Thoracic aorta (tissue), 2 donors: ENCODE measurements around the gene CALCA. TPM values are rescaled to one million over a fixed set of nuclear protein-coding genes. Genes with fewer than 3 reads are reported as not detected.

Source experiments
- ATAC-seq: fragments of 150-250 bp; one replicate; pipeline ENCODE4 v1.8.0; 2017; ENCODE audit warnings: low read depth; ENCODE audit not compliant: insufficient number of reproducible peaks, low FRiP score
- DNase-seq: peaks from one replicate; pipeline ENCODE4 v3.0.0-alpha.2; 2020; ENCODE audit warnings: low spot score
- H3K27ac ChIP-seq, 2 donors: fragments of 200-600 bp; sonication (generic); 1 replicate in 1 of 2; 2 replicates in 1 of 2; pipeline ENCODE4 v1.5.1; 2016; ENCODE audit warnings: mild to moderate bottlenecking in 2 of 2, moderate library complexity in 2 of 2
- H3K27me3 ChIP-seq: fragments of 200-600 bp; sonication (generic); replicated peaks from 2 replicates; pipeline ENCODE4 v1.6.0; 2016; ENCODE audit warnings: mild to moderate bottlenecking; ENCODE audit not compliant: insufficient read depth
- H3K36me3 ChIP-seq: fragments of 200-600 bp; sonication (generic); one replicate; pipeline ENCODE4 v1.5.1; 2016
- H3K4me1 ChIP-seq, 2 donors: fragments of 200-600 bp; sonication (generic); 1 replicate in 1 of 2; 2 replicates in 1 of 2; pipeline versions ENCODE4 v1.5.1 to v1.6.0; 2016; ENCODE audit warnings: low read depth in 2 of 2, mild to moderate bottlenecking in 1 of 2; ENCODE audit not compliant: control insufficient read depth in 1 of 2
- H3K4me3 ChIP-seq: fragments of 200-600 bp; sonication (generic); 2 replicates; pipeline ENCODE4 v1.5.1; 2016; ENCODE audit warnings: mild to moderate bottlenecking
- H3K9me3 ChIP-seq: fragments of 200-600 bp; sonication (generic); 2 replicates; pipeline ENCODE4 v1.5.1; 2016
- total RNA-seq, 2 donors: library from RNA; depleted of rRNA; stranded (reverse); fragments of >200 nt; gene quantifications; one replicate each; pipeline versions ENCODE4 v1.1.0 to v1.2.3, GENCODE V29; 2016
- TF ChIP-seq, protein P1 (sequence below): fragments of 200-600 bp; sonication (generic); IDR thresholded peaks from one replicate; pipeline ENCODE4 v1.5.1; 2019; ENCODE audit warnings: antibody characterized with exemption

Gene CALCA
- total RNA-seq, 2 donors from 2014 or later: 3.1 TPM; not detected in 1

- no peaks in the 10 kb centered on the region for H3K4me1 ChIP-seq
- TF ChIP-seq, protein P1, sequence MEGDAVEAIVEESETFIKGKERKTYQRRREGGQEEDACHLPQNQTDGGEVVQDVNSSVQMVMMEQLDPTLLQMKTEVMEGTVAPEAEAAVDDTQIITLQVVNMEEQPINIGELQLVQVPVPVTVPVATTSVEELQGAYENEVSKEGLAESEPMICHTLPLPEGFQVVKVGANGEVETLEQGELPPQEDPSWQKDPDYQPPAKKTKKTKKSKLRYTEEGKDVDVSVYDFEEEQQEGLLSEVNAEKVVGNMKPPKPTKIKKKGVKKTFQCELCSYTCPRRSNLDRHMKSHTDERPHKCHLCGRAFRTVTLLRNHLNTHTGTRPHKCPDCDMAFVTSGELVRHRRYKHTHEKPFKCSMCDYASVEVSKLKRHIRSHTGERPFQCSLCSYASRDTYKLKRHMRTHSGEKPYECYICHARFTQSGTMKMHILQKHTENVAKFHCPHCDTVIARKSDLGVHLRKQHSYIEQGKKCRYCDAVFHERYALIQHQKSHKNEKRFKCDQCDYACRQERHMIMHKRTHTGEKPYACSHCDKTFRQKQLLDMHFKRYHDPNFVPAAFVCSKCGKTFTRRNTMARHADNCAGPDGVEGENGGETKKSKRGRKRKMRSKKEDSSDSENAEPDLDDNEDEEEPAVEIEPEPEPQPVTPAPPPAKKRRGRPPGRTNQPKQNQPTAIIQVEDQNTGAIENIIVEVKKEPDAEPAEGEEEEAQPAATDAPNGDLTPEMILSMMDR: no peak
- DNase-seq (no peak), ATAC-seq (no peak)
- H3K27ac ChIP-seq: no peak overlapping the region
- no peaks in the 10 kb centered on the region for H3K27me3 ChIP-seq
- no peaks in the 10 kb centered on the region for H3K9me3 ChIP-seq
- H3K36me3 ChIP-seq: no peaks in the 10 kb centered on the region
- no peak overlapping the region for H3K4me3 ChIP-seq
These were observed 16.0 kb downstream of the CALCA start for GRCh38 chr11:14956111-14956510.

- no peak for ATAC-seq
- TF ChIP-seq, protein P1: no peak
- Histone ChIP-seq H3K27me3 (no peaks in the 10 kb centered on the region), H3K36me3 (no peaks in the 10 kb centered on the region), H3K9me3 (no peaks in the 10 kb centered on the region), H3K4me3 (no peak overlapping the region), H3K27ac (no peak overlapping the region), H3K4me1 (no peaks in the 10 kb centered on the region)
- DNase-seq: no peak
These were observed 17.6 kb downstream of the CALCA start for GRCh38 chr11:14954581-14954980.

DNA sequence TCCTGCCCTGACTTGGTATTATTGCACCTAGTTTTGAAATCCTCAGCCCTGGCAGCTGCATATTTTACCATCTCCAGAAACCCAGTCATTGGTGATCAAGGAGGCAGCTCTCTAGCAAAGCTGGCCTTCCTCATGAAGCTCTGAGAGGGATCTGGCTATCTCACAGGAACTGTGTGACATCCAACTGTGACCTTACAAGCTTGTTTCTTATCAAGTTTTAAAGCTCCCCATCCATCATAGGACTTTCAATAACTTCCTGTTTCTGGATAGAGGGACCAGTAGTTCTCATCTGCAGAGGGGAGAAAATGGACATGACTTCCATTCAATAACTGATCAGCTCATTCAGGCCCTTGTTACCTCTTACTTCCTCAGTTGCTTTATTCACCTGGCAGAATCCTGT lies 18.2 kb downstream of the CALCA start:
- no peaks in the 10 kb centered on the region for H3K4me1 ChIP-seq
- no peak for DNase-seq
- no peaks in the 10 kb centered on the region for H3K27me3 ChIP-seq
- no peaks in the 10 kb centered on the region for H3K9me3 ChIP-seq
- TF ChIP-seq, protein P1: no peak
- no peak overlapping the region for H3K27ac ChIP-seq
- no peak for ATAC-seq
- H3K36me3 ChIP-seq: no peaks in the 10 kb centered on the region
- H3K4me3 ChIP-seq: no peak overlapping the region

GRCh38 chr11:14949437-14950147 lies 22.6 kb downstream of the CALCA start:
- H3K9me3 ChIP-seq: no peaks in the 10 kb centered on the region
- no peak overlapping the region for H3K4me3 ChIP-seq
- H3K36me3 ChIP-seq: no peaks in the 10 kb centered on the region
- TF ChIP-seq, protein P1: no peak
- ATAC-seq (no peak), DNase-seq (no peak)
- H3K27me3 ChIP-seq: no peaks in the 10 kb centered on the region
- no peak overlapping the region for H3K27ac ChIP-seq
- no peaks in the 10 kb centered on the region for H3K4me1 ChIP-seq

DNA sequence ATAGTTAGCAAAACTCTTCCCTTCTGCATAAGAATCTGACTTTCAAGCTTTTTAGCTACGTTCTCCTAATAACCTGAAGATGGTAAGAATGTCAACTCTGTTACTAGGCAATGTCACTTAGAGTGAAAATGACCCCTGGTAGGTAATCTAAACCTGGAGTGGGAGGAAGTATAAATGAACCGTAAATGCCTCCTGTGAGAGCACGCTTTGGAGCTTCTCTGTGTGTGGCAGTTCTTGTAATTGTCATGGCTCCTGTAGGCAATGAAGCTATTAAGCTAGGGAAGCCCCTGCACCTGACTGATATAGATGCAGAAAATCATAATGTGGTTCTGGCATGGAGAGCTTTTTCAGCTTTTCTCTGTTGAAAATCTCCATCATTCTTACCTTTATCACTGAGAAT lies 29.4 kb downstream of the CALCA start:
- no peaks in the 10 kb centered on the region for H3K36me3 ChIP-seq
- H3K4me1 ChIP-seq: no peaks in the 10 kb centered on the region
- H3K9me3 ChIP-seq: no peaks in the 10 kb centered on the region
- no peak overlapping the region for H3K27ac ChIP-seq
- DNase-seq: no peak
- H3K27me3 ChIP-seq: no peaks in the 10 kb centered on the region
- no peak overlapping the region for H3K4me3 ChIP-seq
- TF ChIP-seq, protein P1: no peak
- ATAC-seq: no peak
